GM21447 (cell line): ENCODE data around the gene BPIFB6.

Source experiments
- ATAC-seq: cut with Tn5 transposase; IDR thresholded peaks from one replicate; pipeline ENCODE4 v1.9.1; 2021; ENCODE audit not compliant: unreplicated experiment

Gene BPIFB6

GRCh38 chr20:33059741-33060390 lies 28.4 kb downstream of the BPIFB6 start:
- no peak for ATAC-seq

GRCh38 chr20:33061658-33062028 lies 30.2 kb downstream of the BPIFB6 start:
- no peak for ATAC-seq

- ATAC-seq = no peak
These were observed 30.8 kb downstream of the BPIFB6 start for GRCh38 chr20:33062105-33062824.

- ATAC-seq = no peak
These were observed 31.3 kb downstream of the BPIFB6 start for GRCh38 chr20:33062825-33063149.

GRCh38 chr20:33063271-33063670 lies 31.8 kb downstream of the BPIFB6 start:
- no peak for ATAC-seq

GRCh38 chr20:33064572-33065287 lies 33.3 kb downstream of the BPIFB6 start:
- no peak for ATAC-seq

- no peak for ATAC-seq
These were observed 34.3 kb downstream of the BPIFB6 start for GRCh38 chr20:33065785-33066184.

GRCh38 chr20:33067806-33068205 lies 36.4 kb downstream of the BPIFB6 start:
- ATAC-seq = no peak

- no peak for ATAC-seq
These were observed 36.9 kb downstream of the BPIFB6 start for GRCh38 chr20:33068251-33068939.

GRCh38 chr20:33069673-33070072 lies 38.2 kb downstream of the BPIFB6 start:
- no peak for ATAC-seq

- ATAC-seq = no peak
These were observed 38.9 kb downstream of the BPIFB6 start for GRCh38 chr20:33070111-33071053.

- ATAC-seq = no peak
These were observed 39.8 kb downstream of the BPIFB6 start for GRCh38 chr20:33071198-33071597.

- no peak for ATAC-seq
These were observed 40.9 kb downstream of the BPIFB6 start for GRCh38 chr20:33072362-33072761.

GRCh38 chr20:33072813-33073212 lies 41.4 kb downstream of the BPIFB6 start:
- no peak for ATAC-seq

- no peak for ATAC-seq
These were observed 43.2 kb downstream of the BPIFB6 start for GRCh38 chr20:33074675-33075074.

GRCh38 chr20:33075281-33075680 lies 43.8 kb downstream of the BPIFB6 start:
- ATAC-seq = no peak

GRCh38 chr20:33076662-33077372 lies 45.4 kb downstream of the BPIFB6 start:
- no peak for ATAC-seq

GRCh38 chr20:33079259-33079658 lies 47.8 kb downstream of the BPIFB6 start, which contains the start of gene BPIFB4:
Gene BPIFB4 (plus strand): TSS chr20:33079643. CDS start chr20:33081527, 1,884 bp downstream.
- no peak for ATAC-seq

- ATAC-seq = no peak
These were observed 50.1 kb downstream of the BPIFB6 start for GRCh38 chr20:33081411-33082154.
